ENCODE results near the gene FBXO2.
"Not testable (repeated sequence)": the region's sequence is repeated elsewhere in the genome, so short reads cannot be mapped to it uniquely, and the experiment has no call there.

The FBXO2 gene

DNA sequence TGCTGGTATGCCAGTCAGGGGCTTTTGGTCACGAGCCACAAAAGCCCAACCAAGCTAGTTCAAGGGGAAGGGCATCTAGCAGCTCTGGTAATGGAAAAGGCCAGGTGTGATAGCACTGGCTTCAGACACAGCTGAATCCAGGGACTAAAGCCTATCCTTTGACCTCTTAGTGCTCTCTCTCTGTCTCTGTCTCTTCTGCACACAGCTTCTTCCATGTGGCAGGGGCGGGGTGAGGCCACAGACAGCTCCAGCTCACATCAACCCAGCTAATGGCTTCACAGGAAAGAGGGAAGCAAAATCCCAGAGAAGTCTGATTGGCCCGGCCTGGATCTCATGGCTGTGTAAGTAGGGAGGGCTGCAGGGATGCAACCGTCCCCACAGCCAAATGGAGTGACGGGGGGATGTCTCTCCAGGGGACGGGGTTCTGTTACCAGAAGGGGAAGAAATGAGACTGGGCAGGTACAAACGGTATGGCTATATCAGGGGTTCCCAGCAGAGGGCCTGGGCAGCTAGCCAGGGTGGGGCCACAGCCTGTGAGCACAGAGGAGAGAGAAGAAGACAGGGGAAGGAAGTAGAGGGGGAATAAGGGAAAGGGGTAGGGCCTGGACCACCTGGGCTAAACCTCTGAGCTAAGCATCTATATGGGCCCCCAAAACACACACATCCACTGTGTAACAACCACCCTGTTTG is 42.4 kb downstream of the FBXO2 start:
- TF ChIP-seq, protein P1, sequence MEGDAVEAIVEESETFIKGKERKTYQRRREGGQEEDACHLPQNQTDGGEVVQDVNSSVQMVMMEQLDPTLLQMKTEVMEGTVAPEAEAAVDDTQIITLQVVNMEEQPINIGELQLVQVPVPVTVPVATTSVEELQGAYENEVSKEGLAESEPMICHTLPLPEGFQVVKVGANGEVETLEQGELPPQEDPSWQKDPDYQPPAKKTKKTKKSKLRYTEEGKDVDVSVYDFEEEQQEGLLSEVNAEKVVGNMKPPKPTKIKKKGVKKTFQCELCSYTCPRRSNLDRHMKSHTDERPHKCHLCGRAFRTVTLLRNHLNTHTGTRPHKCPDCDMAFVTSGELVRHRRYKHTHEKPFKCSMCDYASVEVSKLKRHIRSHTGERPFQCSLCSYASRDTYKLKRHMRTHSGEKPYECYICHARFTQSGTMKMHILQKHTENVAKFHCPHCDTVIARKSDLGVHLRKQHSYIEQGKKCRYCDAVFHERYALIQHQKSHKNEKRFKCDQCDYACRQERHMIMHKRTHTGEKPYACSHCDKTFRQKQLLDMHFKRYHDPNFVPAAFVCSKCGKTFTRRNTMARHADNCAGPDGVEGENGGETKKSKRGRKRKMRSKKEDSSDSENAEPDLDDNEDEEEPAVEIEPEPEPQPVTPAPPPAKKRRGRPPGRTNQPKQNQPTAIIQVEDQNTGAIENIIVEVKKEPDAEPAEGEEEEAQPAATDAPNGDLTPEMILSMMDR (IDR thresholded peaks at IDR 0.05; ENCODE audit: control insufficient read depth, extremely low read depth, insufficient read depth) = no peak
- H3K4me3 ChIP-seq (ENCODE audit: low read depth, low read length) = no peak overlapping the region
- no peak for DNase-seq (ENCODE audit: low read depth)

DNA sequence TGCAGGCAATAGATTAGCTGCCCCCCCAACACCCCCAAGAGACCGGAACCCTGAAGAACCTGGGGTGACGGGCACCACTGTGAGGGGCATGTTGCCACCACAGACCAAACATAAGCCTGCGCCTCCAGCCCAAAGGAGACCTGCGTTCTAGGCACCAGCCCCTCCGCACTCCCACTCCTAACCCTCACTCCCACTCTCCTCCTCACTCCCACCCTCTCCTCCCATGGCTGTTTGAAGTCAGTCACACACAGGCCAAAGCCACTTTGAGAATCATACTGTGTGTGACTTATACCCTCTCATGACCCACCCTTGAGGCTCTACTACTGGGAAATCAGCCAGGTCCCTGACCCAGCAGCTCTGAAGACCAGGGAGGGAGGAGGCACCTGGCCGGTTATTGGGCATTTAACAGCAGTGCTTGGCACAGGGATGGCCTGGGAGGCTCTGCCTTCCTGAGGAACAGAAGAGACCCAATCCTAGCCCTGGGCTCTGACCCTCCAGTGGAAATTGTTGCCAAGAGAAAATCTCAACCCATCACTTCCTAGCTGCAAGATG is 43.5 kb downstream of the FBXO2 start:
- TF ChIP-seq, protein P1 (IDR thresholded peaks at IDR 0.05; ENCODE audit: control insufficient read depth, extremely low read depth, insufficient read depth) = no peak
- DNase-seq (ENCODE audit: low read depth) = no peak
- no peak overlapping the region for H3K4me3 ChIP-seq (ENCODE audit: low read depth, low read length)

DNA sequence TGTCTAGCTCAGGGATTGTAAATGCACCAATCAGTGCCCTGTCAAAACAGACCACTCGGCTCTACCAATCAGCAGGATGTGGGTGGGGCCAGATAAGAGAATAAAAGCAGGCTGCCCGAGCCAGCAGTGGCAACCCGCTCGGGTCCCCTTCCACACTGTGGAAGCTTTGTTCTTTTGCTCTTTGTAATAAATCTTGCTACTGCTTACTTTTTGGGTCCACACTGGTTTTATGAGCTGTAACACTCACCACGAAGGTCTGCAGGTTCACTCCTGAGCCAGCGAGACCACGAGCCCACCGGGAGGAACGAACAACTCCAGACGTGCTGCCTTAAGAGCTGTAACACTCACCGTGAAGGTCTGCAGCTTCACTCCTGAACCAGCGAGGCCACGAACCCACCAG is 44.9 kb downstream of the FBXO2 start:
- not testable (repeated sequence) for DNase-seq (ENCODE audit: low read depth); H3K4me3 ChIP-seq (ENCODE audit: low read depth, low read length)

DNA sequence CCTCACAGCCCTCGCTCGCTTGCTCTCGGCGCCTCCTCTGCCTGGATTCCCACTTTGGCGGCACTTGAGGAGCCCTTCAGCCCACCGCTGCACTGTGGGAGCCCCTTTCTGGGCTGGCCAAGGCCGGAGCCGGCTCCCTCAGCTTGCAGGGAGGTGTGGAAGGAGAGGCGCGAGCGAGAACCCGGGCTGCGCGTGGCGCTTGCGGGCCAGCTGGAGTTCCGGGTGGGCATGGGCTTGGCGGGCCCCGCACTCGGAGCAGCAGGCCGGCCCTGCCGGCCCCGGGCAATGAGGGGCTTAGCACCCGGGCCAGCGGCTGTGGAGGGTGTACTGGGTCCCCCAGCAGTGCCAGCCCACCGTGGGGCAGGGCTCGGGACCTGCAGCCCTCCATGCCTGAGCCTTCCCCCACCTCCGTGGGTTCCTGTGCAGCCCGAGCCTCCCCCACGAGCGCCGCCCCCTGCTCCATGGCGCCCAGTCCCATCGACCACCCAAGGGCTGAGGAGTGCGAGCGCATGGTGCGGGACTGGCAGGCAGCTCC is 45.6 kb downstream of the FBXO2 start:
- H3K4me3 ChIP-seq (ENCODE audit: low read depth, low read length) = not testable (repeated sequence)

DNA sequence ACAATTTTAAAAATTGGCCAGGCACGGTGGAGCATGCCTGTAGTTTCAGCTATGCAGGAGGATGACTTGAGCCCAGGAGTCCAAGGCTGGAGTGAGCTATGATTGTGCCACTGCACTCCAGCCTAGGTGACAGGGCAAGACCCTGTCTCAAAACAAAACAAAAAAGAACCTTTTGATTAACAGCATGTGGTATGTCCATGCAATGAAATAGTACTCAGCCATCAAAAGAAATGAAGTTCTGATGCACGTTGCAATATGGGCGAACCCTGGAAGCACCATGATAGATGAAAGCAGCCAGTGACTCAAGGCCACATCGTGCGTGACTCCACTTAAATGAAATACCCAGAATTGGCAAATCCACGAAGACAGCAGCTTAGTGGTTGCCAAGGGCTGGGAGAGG is 47.5 kb downstream of the FBXO2 start:
- TF ChIP-seq, protein P1 (IDR thresholded peaks at IDR 0.05; ENCODE audit: control insufficient read depth, extremely low read depth, insufficient read depth) = no peak
- no peak for DNase-seq (ENCODE audit: low read depth)
- no peak overlapping the region for H3K4me3 ChIP-seq (ENCODE audit: low read depth, low read length)

More for the DNA sequence above, 45.6 kb downstream of the FBXO2 start:
- DNase-seq (ENCODE audit: low read depth) = not testable (repeated sequence)

DNA sequence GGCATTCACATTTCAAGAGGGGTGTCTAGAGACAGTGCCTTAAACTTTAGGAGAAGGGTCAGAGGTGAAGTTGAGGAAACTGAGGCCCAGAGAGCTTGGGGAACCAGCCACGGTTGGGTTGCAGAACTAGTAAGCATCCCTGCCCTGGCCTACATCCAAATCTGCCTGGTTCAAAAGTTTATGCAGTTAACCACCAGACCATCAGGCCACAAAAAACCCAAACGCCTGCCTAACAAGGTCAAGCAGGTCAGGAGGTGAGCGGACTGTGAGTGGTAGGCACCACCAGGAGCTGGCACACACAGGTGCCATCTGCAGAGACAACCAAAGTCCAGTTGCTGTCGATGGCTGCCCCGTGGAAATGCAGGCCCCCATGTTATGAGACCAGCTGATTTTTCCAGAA is 51.2 kb downstream of the FBXO2 start:
- TF ChIP-seq, protein P1 (IDR thresholded peaks at IDR 0.05; ENCODE audit: control insufficient read depth, extremely low read depth, insufficient read depth) = no peak
- no peak overlapping the region for H3K4me3 ChIP-seq (ENCODE audit: low read depth, low read length)
- DNase-seq (ENCODE audit: low read depth) = no peak

DNA sequence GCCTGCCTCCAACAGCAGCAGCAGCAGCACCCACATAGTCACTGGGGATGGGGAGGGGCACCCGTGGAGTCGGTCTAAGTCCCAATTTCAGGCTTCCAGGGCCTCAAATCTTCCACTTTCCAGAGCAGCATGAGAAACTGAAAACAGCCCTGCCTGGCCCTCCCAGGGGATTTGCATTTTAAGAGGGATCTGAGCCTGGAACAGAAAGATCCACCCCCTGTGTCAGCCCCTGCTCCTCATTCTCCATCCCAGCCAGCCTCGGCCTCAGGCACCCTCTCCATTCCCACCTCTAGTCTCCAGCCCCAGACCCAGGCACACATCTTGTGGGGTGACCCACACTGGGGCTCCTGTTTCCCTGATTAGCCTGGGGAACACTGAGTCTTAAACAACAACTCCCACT is 51.8 kb downstream of the FBXO2 start:
- no peak overlapping the region for H3K4me3 ChIP-seq (ENCODE audit: low read depth, low read length)
- DNase-seq (ENCODE audit: low read depth) = no peak
- TF ChIP-seq, protein P1 (IDR thresholded peaks at IDR 0.05; ENCODE audit: control insufficient read depth, extremely low read depth, insufficient read depth) = no peak

DNA sequence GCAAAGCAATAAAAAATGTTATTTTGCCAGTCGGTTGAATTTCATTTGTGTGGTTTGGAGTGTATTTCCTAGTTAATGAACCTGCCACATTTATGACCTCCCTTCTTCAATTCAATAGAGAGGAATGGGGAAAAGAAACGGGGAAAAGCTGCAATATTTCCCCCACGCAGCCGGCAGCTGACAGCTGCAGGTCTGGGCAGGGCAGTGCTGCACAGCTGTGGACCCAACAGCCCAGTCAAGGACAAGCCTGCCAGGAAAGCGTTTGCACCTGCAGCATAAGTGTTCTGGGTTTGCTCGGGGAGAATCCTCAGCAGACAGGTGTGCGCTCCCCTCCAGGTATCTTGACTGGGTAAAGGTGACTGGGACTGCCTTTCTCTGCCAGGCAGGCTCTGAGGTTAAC is 53.4 kb downstream of the FBXO2 start:
- no peak overlapping the region for H3K4me3 ChIP-seq (ENCODE audit: low read depth, low read length)
- TF ChIP-seq, protein P1 (IDR thresholded peaks at IDR 0.05; ENCODE audit: control insufficient read depth, extremely low read depth, insufficient read depth) = no peak
- DNase-seq (ENCODE audit: low read depth) = no peak

Measured in LNCaP clone FGC (cell line).